CD4-positive, alpha-beta T cell treated with Interleukin-21 for 1 hour (primary cell): ENCODE data around the gene IFIT1.
"Not testable (repeated sequence)": the region's sequence is repeated elsewhere in the genome, so short reads cannot be mapped to it uniquely, and the experiment has no call there.

ENCODE experiments used
- DNase-seq: peaks from one replicate; pipeline ENCODE4 v3.0.0-alpha.2; 2020

IFIT1 gene

DNA sequence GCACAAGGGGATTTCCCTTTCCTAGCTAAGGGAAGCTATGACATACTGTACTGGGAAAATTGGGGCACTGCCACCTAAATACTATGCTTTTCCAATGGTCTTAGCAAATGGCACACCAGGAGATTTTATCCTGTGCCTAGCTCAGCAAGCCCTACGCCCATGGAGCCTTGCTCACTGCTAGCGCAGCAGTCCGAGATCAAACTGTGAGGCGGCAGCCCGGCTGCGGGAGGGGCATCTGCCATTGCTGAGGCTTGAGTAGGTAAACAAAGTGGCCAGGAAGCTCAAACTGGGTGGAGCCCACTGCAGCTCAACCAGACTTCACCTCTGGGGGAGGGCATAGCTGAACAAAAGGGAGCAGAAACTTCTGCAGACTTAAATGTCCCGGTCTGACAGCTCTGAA, 52.4 kb downstream of the IFIT1 start:
- not testable (repeated sequence) for DNase-seq

DNA sequence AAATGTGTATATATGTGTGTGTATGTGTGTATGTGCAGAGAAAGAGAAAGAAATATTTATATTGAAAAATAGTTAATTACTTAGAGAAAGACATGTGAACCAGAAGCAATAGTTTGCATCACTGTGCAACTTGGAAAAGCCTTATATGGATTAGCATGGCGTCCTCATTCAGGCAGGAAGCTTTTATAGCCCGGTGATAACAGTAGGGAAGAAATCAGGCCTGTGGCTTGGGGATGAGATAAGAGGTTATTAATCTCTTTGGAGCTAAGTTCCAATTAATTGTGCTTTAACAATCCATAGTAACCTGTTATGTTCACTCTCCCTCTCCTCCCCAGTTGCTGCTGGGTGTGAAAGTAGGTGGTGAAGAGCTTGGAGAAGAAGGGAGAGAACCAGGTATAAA, 58.5 kb downstream of the IFIT1 start:
- DNase-seq, result no peak

DNA sequence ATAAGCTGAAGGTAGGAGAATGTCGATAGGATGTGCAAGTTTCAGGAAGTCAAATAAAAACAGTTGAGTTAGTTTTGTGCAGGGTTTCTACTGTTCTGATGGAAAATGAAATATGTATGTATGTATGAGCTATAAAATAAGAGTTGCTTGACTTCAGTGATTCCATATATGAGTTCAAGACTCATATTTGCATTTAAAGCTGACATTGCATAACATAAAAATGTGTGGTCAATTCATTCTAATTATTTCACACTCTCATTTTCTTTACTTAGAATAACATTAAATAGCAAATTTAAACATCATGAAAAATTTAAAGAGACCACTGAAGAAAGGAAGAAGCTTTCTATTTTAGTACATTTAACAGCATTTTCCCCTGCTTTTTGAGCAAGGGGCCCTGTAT, 59.8 kb downstream of the IFIT1 start:
- no peak for DNase-seq

DNA sequence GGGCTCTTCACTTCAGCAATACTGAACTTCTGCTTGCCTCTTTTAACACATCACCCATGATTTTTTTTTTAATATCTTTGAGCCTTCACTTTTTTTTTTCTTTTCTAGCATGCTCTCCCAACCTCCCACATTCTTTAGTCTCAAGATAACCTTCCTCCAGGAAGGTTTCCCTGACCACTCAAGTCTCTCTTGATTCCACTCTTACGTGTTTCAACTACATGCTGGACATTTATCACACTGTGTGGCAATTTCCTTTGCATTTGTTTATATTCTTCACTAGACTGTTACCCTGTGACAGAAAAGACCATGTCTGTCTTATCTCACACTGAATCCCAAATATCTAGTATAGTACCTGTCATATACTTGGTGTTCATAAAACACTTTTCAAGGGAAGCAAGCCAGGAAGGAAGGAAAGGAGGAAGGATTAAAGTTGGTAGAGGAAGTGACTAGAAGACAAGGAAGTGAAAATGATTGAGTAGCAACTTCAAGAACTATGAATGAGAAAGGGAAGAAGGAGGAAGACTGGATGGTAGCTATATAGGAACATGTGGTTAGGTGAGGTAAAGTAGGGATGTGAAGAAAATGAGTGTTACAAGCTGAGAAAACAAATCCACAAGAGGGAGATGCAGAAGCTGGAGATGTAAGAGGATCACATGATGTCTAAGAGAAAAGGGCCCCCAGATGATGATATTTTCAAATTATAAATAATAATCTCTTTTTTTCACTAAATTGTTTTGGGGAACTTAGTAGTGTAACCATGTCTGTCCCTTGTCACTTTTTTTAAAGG, 62.3 kb downstream of the IFIT1 start:
- no peak for DNase-seq
